NCI-H524 treated with DMSO at 0.1 percent for 48 hours (cell line): ENCODE measurements around the gene REPIN1.

Experiments
- DNase-seq: peaks from one replicate; lab custom pipeline; 2025; lab: John Stamatoyannopoulos, UW

REPIN1 gene

GRCh38 chr7:150337179-150337578, 31.4 kb upstream of the REPIN1 start:
- DNase-seq = no peak

GRCh38 chr7:150337659-150338081, 31.0 kb upstream of the REPIN1 start:
- no peak for DNase-seq

- DNase-seq = no peak
These were observed 30.3 kb upstream of the REPIN1 start for GRCh38 chr7:150338166-150338829.

- no peak for DNase-seq
These were observed 29.2 kb upstream of the REPIN1 start for GRCh38 chr7:150339409-150339809.

- no peak for DNase-seq
These were observed 28.4 kb upstream of the REPIN1 start for GRCh38 chr7:150340024-150340749.

GRCh38 chr7:150340875-150341262, 27.8 kb upstream of the REPIN1 start:
- no peak for DNase-seq

GRCh38 chr7:150341263-150342120, 27.1 kb upstream of the REPIN1 start, which contains the start of gene RARRES2:
Gene RARRES2 (minus strand): TSS chr7:150341629. CDS start chr7:150340609, 1,020 bp downstream.
- DNase-seq = no peak

- DNase-seq = no peak
These were observed 26.6 kb upstream of the REPIN1 start for GRCh38 chr7:150342121-150342408.

- DNase-seq = no peak
These were observed 25.4 kb upstream of the REPIN1 start for GRCh38 chr7:150343225-150343624.

- DNase-seq = no peak
These were observed 24.3 kb upstream of the REPIN1 start for GRCh38 chr7:150344299-150344698.

- DNase-seq = no peak
These were observed 23.6 kb upstream of the REPIN1 start for GRCh38 chr7:150345012-150345411.

GRCh38 chr7:150346922-150347321, 21.7 kb upstream of the REPIN1 start:
- no peak for DNase-seq

GRCh38 chr7:150351587-150352194, 16.9 kb upstream of the REPIN1 start:
- DNase-seq = no peak

GRCh38 chr7:150355666-150356059, 13.0 kb upstream of the REPIN1 start:
- DNase-seq = no peak

GRCh38 chr7:150356265-150356897, 12.2 kb upstream of the REPIN1 start:
- DNase-seq = peak; percentile 2

GRCh38 chr7:150357270-150357669, 11.4 kb upstream of the REPIN1 start:
- DNase-seq = peak; percentile 93

- DNase-seq = no peak
These were observed 10.7 kb upstream of the REPIN1 start for GRCh38 chr7:150357771-150358427.

- DNase-seq = no peak
These were observed 10.2 kb upstream of the REPIN1 start for GRCh38 chr7:150358433-150358832.

GRCh38 chr7:150358988-150359621, 9.5 kb upstream of the REPIN1 start:
- DNase-seq = no peak

GRCh38 chr7:150359622-150360362, 8.8 kb upstream of the REPIN1 start:
- no peak for DNase-seq
